Measurements from ENCODE around the gene CRPPA.

CRPPA gene

GRCh38 chr7:16400893-16401275, 20.5 kb downstream of the CRPPA start:
- Histone ChIP-seq H3K4me2 (ENCODE audit: insufficient read depth, low read length) (no peak overlapping the region), H3K27me3 (ENCODE audit: insufficient read depth, low read length, poor library complexity) (no peaks in the 10 kb centered on the region), H3K4me3 (ENCODE audit: low read depth in 1 of 2, low read length in 2 of 2) (no peak overlapping the region), H4K20me1 (ENCODE audit: insufficient read depth, low read length) (no peaks in the 10 kb centered on the region), H3K9ac (ENCODE audit: low read depth, low read length) (no peak overlapping the region), H3K4me1 (ENCODE audit: insufficient read depth, low read length) (no peaks in the 10 kb centered on the region), H3K36me3 (ENCODE audit: insufficient read depth, low read length) (no peaks in the 10 kb centered on the region), H2AFZ (ENCODE audit: low read depth, low read length) (no peak overlapping the region), H3K27ac (ENCODE audit: low read length) (no peak overlapping the region), H3K79me2 (ENCODE audit: insufficient read depth, low read length) (no peaks in the 10 kb centered on the region), H3K9me3 (ENCODE audit: insufficient read depth, low read length, severe bottlenecking) (peaks cover 42% of the 10 kb centered on the region)
- no peak for TF ChIP-seq CTCF (IDR thresholded peaks at IDR 0.05; ENCODE audit: borderline replicate concordance, extremely low read depth, low read length, poor library complexity, severe bottlenecking)
- TF ChIP-seq EZH2 (IDR thresholded peaks at IDR 0.05; ENCODE audit: borderline replicate concordance, low read depth, low read length, severe bottlenecking) = no peak
- ATAC-seq (ENCODE audit: insufficient read depth, low read depth) (no peak), DNase-seq (no peak)

GRCh38 chr7:16399916-16400892, 21.1 kb downstream of the CRPPA start:
- Histone ChIP-seq H4K20me1 (ENCODE audit: insufficient read depth, low read length) (no peaks in the 10 kb centered on the region), H3K36me3 (ENCODE audit: insufficient read depth, low read length) (no peaks in the 10 kb centered on the region), H3K4me2 (ENCODE audit: insufficient read depth, low read length) (no peak overlapping the region), H3K27ac (ENCODE audit: low read length) (no peak overlapping the region), H3K4me1 (ENCODE audit: insufficient read depth, low read length) (no peaks in the 10 kb centered on the region), H3K4me3 (ENCODE audit: low read depth in 1 of 2, low read length in 2 of 2) (0 out of 4 replicates have a peak overlapping the region, but pooled peaks of 1 of the 2 experiments have one; percentile 9), H2AFZ (ENCODE audit: low read depth, low read length) (no peak overlapping the region), H3K9me3 (ENCODE audit: insufficient read depth, low read length, severe bottlenecking) (peaks cover 42% of the 10 kb centered on the region), H3K79me2 (ENCODE audit: insufficient read depth, low read length) (no peaks in the 10 kb centered on the region), H3K9ac (ENCODE audit: low read depth, low read length) (no peak overlapping the region), H3K27me3 (ENCODE audit: insufficient read depth, low read length, poor library complexity) (no peaks in the 10 kb centered on the region)
- DNase-seq (no peak), ATAC-seq (ENCODE audit: insufficient read depth, low read depth) (no peak)
- TF ChIP-seq EZH2 (IDR thresholded peaks at IDR 0.05; ENCODE audit: borderline replicate concordance, low read depth, low read length, severe bottlenecking) = no peak
- no peak for TF ChIP-seq CTCF (IDR thresholded peaks at IDR 0.05; ENCODE audit: borderline replicate concordance, extremely low read depth, low read length, poor library complexity, severe bottlenecking)

GRCh38 chr7:16399265-16399831, 22.0 kb downstream of the CRPPA start:
- Histone ChIP-seq H3K79me2 (ENCODE audit: insufficient read depth, low read length) (no peaks in the 10 kb centered on the region), H2AFZ (ENCODE audit: low read depth, low read length) (no peak overlapping the region), H3K9me3 (ENCODE audit: insufficient read depth, low read length, severe bottlenecking) (peaks cover 42% of the 10 kb centered on the region), H3K9ac (ENCODE audit: low read depth, low read length) (no peak overlapping the region), H3K36me3 (ENCODE audit: insufficient read depth, low read length) (no peaks in the 10 kb centered on the region), H3K27me3 (ENCODE audit: insufficient read depth, low read length, poor library complexity) (no peaks in the 10 kb centered on the region), H3K27ac (ENCODE audit: low read length) (no peak overlapping the region), H3K4me2 (ENCODE audit: insufficient read depth, low read length) (no peak overlapping the region), H4K20me1 (ENCODE audit: insufficient read depth, low read length) (no peaks in the 10 kb centered on the region), H3K4me1 (ENCODE audit: insufficient read depth, low read length) (no peaks in the 10 kb centered on the region), H3K4me3 (ENCODE audit: low read depth in 1 of 2, low read length in 2 of 2) (peak overlapping the region in 1 of 2 experiments; percentile 9; a peak in 2 of 4 replicates)
- TF ChIP-seq CTCF (IDR thresholded peaks at IDR 0.05; ENCODE audit: borderline replicate concordance, extremely low read depth, low read length, poor library complexity, severe bottlenecking) (no peak), EZH2 (IDR thresholded peaks at IDR 0.05; ENCODE audit: borderline replicate concordance, low read depth, low read length, severe bottlenecking) (no peak)
- no peak for ATAC-seq (ENCODE audit: insufficient read depth, low read depth)
- DNase-seq = no peak

Data from DND-41 (cell line).